Measurements from ENCODE around the gene CYFIP2.
"Not testable (repeated sequence)": the region's sequence is repeated elsewhere in the genome, so short reads cannot be mapped to it uniquely, and the experiment has no call there.

CYFIP2 gene

GRCh38 chr5:157265714-157266285 lies at the start of gene CYFIP2:
TSS of gene CYFIP2 (plus strand) at chr5:157266123. CDS start at chr5:157285362, 19,239 bp downstream.
- peak; percentile 89 for DNase-seq

GRCh38 chr5:157216391-157217142 lies 49.4 kb upstream of the CYFIP2 start:
- no peak for DNase-seq

GRCh38 chr5:157217289-157218024 lies 48.5 kb upstream of the CYFIP2 start:
- DNase-seq: no peak

GRCh38 chr5:157219491-157220271 lies 46.2 kb upstream of the CYFIP2 start:
- no peak for DNase-seq

GRCh38 chr5:157221959-157222358 lies 44.0 kb upstream of the CYFIP2 start:
- DNase-seq: no peak

- DNase-seq: no peak
These were observed 43.3 kb upstream of the CYFIP2 start for GRCh38 chr5:157222506-157223230.

GRCh38 chr5:157225469-157226422 lies 40.2 kb upstream of the CYFIP2 start:
- no peak for DNase-seq

GRCh38 chr5:157230610-157231009 lies 35.3 kb upstream of the CYFIP2 start:
- no peak for DNase-seq

- DNase-seq: no peak
These were observed 33.2 kb upstream of the CYFIP2 start for GRCh38 chr5:157232706-157233105.

GRCh38 chr5:157233515-157233914 lies 32.4 kb upstream of the CYFIP2 start:
- no peak for DNase-seq

- DNase-seq: no peak
These were observed 29.5 kb upstream of the CYFIP2 start for GRCh38 chr5:157236423-157236822.

- no peak for DNase-seq
These were observed 24.4 kb upstream of the CYFIP2 start for GRCh38 chr5:157241483-157241882.

GRCh38 chr5:157244704-157245103 lies 21.2 kb upstream of the CYFIP2 start:
- DNase-seq: not testable (repeated sequence)

- DNase-seq: peak; percentile 73
These were observed 20.4 kb upstream of the CYFIP2 start for GRCh38 chr5:157245476-157245875.

- DNase-seq: peak; percentile 35
These were observed 20.0 kb upstream of the CYFIP2 start for GRCh38 chr5:157245886-157246285.

- DNase-seq: no peak
These were observed 18.7 kb upstream of the CYFIP2 start for GRCh38 chr5:157247267-157247666.

GRCh38 chr5:157248821-157249470 lies 17.0 kb upstream of the CYFIP2 start:
- DNase-seq: no peak

GRCh38 chr5:157252711-157253465 lies 13.0 kb upstream of the CYFIP2 start:
- peak; percentile 15 for DNase-seq

GRCh38 chr5:157253547-157253946 lies 12.4 kb upstream of the CYFIP2 start:
- peak; percentile 67 for DNase-seq

GRCh38 chr5:157258450-157258849 lies 7.5 kb upstream of the CYFIP2 start:
- DNase-seq: no peak
